Measurements from ENCODE around the gene PRCP.

Gene PRCP

GRCh38 chr11:82823647-82824619 is 76.3 kb downstream of the PRCP start:
- no peak for DNase-seq

GRCh38 chr11:82818409-82819043 is 81.7 kb downstream of the PRCP start:
- no peak for DNase-seq

- no peak for DNase-seq
These were observed 84.8 kb downstream of the PRCP start for GRCh38 chr11:82815406-82815805.

- DNase-seq = no peak
These were observed 85.9 kb downstream of the PRCP start for GRCh38 chr11:82814379-82814778.

GRCh38 chr11:82811369-82811768 is 88.9 kb downstream of the PRCP start:
- no peak for DNase-seq

- DNase-seq = no peak
These were observed 89.5 kb downstream of the PRCP start for GRCh38 chr11:82810738-82811137.

GRCh38 chr11:82810326-82810725 is 89.9 kb downstream of the PRCP start:
- no peak for DNase-seq

- no peak for DNase-seq
These were observed 92.6 kb downstream of the PRCP start for GRCh38 chr11:82807646-82808045.

GRCh38 chr11:82802710-82803109 is 97.5 kb downstream of the PRCP start:
- DNase-seq = no peak

GRCh38 chr11:82796998-82797961 is 103.0 kb downstream of the PRCP start:
- no peak for DNase-seq

GRCh38 chr11:82794490-82794889 is 105.7 kb downstream of the PRCP start:
- DNase-seq = no peak

GRCh38 chr11:82792822-82793569 is 107.2 kb downstream of the PRCP start:
- DNase-seq = no peak

GRCh38 chr11:82792319-82792718 is 107.9 kb downstream of the PRCP start:
- DNase-seq = no peak

GRCh38 chr11:82791779-82792178 is 108.5 kb downstream of the PRCP start:
- no peak for DNase-seq

- DNase-seq = no peak
These were observed 109.3 kb downstream of the PRCP start for GRCh38 chr11:82790723-82791484.

GRCh38 chr11:82787981-82788380 is 112.2 kb downstream of the PRCP start:
- DNase-seq = no peak

GRCh38 chr11:82786836-82787235 is 113.4 kb downstream of the PRCP start:
- DNase-seq = no peak

GRCh38 chr11:82786001-82786400 is 114.2 kb downstream of the PRCP start:
- no peak for DNase-seq

GRCh38 chr11:82782825-82783374 is 117.3 kb downstream of the PRCP start:
- no peak for DNase-seq

- DNase-seq = no peak
These were observed 121.5 kb downstream of the PRCP start for GRCh38 chr11:82778776-82779175.

GRCh38 chr11:82776377-82776776 is 123.9 kb downstream of the PRCP start:
- DNase-seq = no peak
